Measurements from ENCODE around the gene OTOA. TPM values are rescaled to one million over a fixed set of nuclear protein-coding genes. Genes with fewer than 3 reads are reported as not detected.

Gene OTOA
- total and polyA plus RNA-seq, 2 of the 8 experiments (the other 6 are each of a cell fraction or from before 2014, with no cell fraction given), result 0.06 to 0.32 TPM

DNA sequence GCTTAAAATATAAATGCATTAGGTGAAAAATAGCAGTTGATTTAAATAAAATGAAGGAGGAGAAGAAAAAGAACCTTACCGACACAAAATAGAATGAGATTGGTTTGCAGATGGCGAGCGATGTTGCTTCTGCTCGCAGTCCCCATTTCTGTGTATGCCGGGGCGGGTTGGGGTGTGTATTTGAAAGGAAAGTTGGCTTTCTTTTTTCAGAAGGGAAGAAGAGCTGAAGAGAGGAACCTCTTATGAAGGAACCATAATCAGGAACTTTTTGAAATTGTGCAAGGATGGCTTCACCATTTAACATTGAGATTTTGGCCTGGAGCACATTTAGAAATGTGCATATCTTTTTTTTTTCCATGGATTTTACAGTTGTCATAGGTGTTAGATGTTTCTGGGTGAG is 11.3 kb upstream of the OTOA start, which contains the start of gene IGSF6:
IGSF6 (minus strand) TSS at position 156 of the 400 bp plus-strand sequence; CDS start at position 146, 10 bp downstream.
- H2AK5ac ChIP-seq (ENCODE audit: low read depth, low read length), result no peak within 1 kb of the TSS
- no peak for DNase-seq (ENCODE audit: low read depth in 1 of 2, low spot score in 2 of 2)
- TF ChIP-seq BRCA1 (IDR thresholded peaks at IDR 0.05; ENCODE audit: low read depth, low read length) (no peak), SP4 (IDR thresholded peaks at IDR 0.05; ENCODE audit: low read length) (no peak), KDM5A (IDR thresholded peaks at IDR 0.05; ENCODE audit: low read length) (no peak), TAF7 (optimal IDR thresholded peaks at IDR 0.05; ENCODE audit: borderline replicate concordance, low read depth, low read length) (no peak), POLR2AphosphoS5 (IDR thresholded peaks at IDR 0.05; ENCODE audit: low read depth, low read length) (no peak), TCF12 (IDR thresholded peaks at IDR 0.05; ENCODE audit: low read depth, low read length) (no peak), ASH2L (IDR thresholded peaks at IDR 0.05; ENCODE audit: low read length) (no peak), HDAC2 (IDR thresholded peaks at IDR 0.05; ENCODE audit: borderline replicate concordance in 1 of 2, low read depth in 2 of 2, low read length in 2 of 2) (no peak), EP300 (IDR thresholded peaks at IDR 0.05; ENCODE audit: borderline replicate concordance in 1 of 2, low read depth in 2 of 2, low read length in 2 of 2) (no peak), SRF (IDR thresholded peaks at IDR 0.05; ENCODE audit: low read depth, low read length) (no peak), GTF2F1 (IDR thresholded peaks at IDR 0.05; ENCODE audit: borderline replicate concordance, low read depth, low read length) (no peak), RXRA (IDR thresholded peaks at IDR 0.05; ENCODE audit: insufficient read depth, low read depth, low read length) (no peak)
- TF ChIP-seq, protein P1, sequence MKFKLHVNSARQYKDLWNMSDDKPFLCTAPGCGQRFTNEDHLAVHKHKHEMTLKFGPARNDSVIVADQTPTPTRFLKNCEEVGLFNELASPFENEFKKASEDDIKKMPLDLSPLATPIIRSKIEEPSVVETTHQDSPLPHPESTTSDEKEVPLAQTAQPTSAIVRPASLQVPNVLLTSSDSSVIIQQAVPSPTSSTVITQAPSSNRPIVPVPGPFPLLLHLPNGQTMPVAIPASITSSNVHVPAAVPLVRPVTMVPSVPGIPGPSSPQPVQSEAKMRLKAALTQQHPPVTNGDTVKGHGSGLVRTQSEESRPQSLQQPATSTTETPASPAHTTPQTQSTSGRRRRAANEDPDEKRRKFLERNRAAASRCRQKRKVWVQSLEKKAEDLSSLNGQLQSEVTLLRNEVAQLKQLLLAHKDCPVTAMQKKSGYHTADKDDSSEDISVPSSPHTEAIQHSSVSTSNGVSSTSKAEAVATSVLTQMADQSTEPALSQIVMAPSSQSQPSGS (IDR thresholded peaks at IDR 0.05; ENCODE audit: low read length), result no peak

More for the DNA sequence above, 11.3 kb upstream of the OTOA start, which contains the start of gene IGSF6:
- Histone ChIP-seq H2BK15ac (ENCODE audit: low read length) (no peak within 1 kb of the TSS), H3K56ac (replicated peaks; ENCODE audit: insufficient read length, low read depth, low read length) (no peak within 1 kb of the TSS), H3K4ac (replicated peaks; ENCODE audit: insufficient read length, low read depth, low read length) (no peak within 1 kb of the TSS), H3K23me2 (ENCODE audit: low read depth, low read length) (no peaks in the 10 kb centered on the region), H4K91ac (replicated peaks; ENCODE audit: insufficient read length, low read length) (no peak within 1 kb of the TSS), H3K36me3 (ENCODE audit: control insufficient read depth in 2 of 4, insufficient read depth in 4 of 4, low read length in 3 of 4) (peaks cover 0 to 4% (median under 1%) of the 10 kb centered on the region in 4 experiments; a peak in 3 of 8 replicates), H3K9ac (replicated peaks in 1 of 4; ENCODE audit: extremely low read depth in 1 of 4, low read depth in 3 of 4, low read length in 3 of 4) (no peak within 1 kb of the TSS), H3K4me2 (ENCODE audit: insufficient read depth in 1 of 2, low read depth in 2 of 2, low read length in 2 of 2) (no peak within 1 kb of the TSS), H3K9me3 (ENCODE audit: insufficient read depth in 2 of 2, low read depth in 1 of 2, low read length in 1 of 2) (no peaks in the 10 kb centered on the region), H2BK12ac (ENCODE audit: low read depth, low read length) (no peak within 1 kb of the TSS), H3K4me1 (replicated peaks in 1 of 4; ENCODE audit: control insufficient read depth in 3 of 4, insufficient read depth in 4 of 4, low read length in 3 of 4) (no peaks in the 10 kb centered on the region), H3K27ac (ENCODE audit: low read depth, low read length) (no peak within 1 kb of the TSS), H4K8ac (ENCODE audit: extremely low read depth, insufficient read depth, low read length) (no peak within 1 kb of the TSS), H2BK20ac (ENCODE audit: low read length) (no peak within 1 kb of the TSS), H2AFZ (ENCODE audit: low read length) (no peak within 1 kb of the TSS), H3K23ac (ENCODE audit: insufficient read length) (no peak within 1 kb of the TSS), H3K14ac (ENCODE audit: insufficient read length) (no peak within 1 kb of the TSS), H3K27me3 (replicated peaks in 1 of 4; ENCODE audit: control insufficient read depth in 3 of 4, extremely low read depth in 1 of 4, insufficient read depth in 3 of 4, low read length in 3 of 4) (no peaks in the 10 kb centered on the region), H2BK5ac (ENCODE audit: low read depth, low read length) (no peak within 1 kb of the TSS), H3K4me3 (ENCODE audit: extremely low read depth in 1 of 4, insufficient read depth in 2 of 4, low read depth in 3 of 4, low read length in 4 of 4) (no peak within 1 kb of the TSS), H4K20me1 (replicated peaks in 1 of 2; ENCODE audit: control insufficient read depth in 1 of 2, insufficient read depth in 2 of 2, low read length in 2 of 2) (peaks cover 0 to 3% of the 10 kb centered on the region in 2 experiments), H4K5ac (ENCODE audit: insufficient read length, low read depth, low read length) (no peak within 1 kb of the TSS), H3K79me2 (ENCODE audit: control insufficient read depth in 1 of 2, insufficient read depth in 2 of 2, low read length in 2 of 2) (peaks cover 0 to 6% of the 10 kb centered on the region in 2 experiments; a peak in 1 of 4 replicates), H3K79me1 (ENCODE audit: low read depth, low read length) (no peaks in the 10 kb centered on the region; the same call in 1 of the 2 replicates), H3K18ac (ENCODE audit: extremely low read depth, low read length) (no peak within 1 kb of the TSS), H2BK120ac (replicated peaks; ENCODE audit: low read depth, low read length) (no peak within 1 kb of the TSS)
- CTCF ChIA-PET (ENCODE audit: partially characterized antibody), result interaction anchor here (0.7 kb wide), 1 partner anchor 23 kb away, joined by 3 read pairs; no protein-coding TSS in a partner anchor
- FAIRE-seq, result no peak
- 94% methylated on average over 6 of the region's 6 CpGs; no CpG with 5 or more reads in 1 of the 2 experiments for WGBS, 2 experiments (ENCODE audit: extremely low coverage in 1 of 2, insufficient coverage in 1 of 2, insufficient read length in 1 of 2, insufficient replicate concordance in 2 of 2, low coverage in 1 of 2, low lambda C conversion rate in 2 of 2, missing lambda C conversion rate in 1 of 2)
- POLR2A ChIA-PET (ENCODE audit: partially characterized antibody), result interaction anchor here (0.6 kb wide), 1 partner anchor 45 kb away, joined by 5 read pairs; no protein-coding TSS in a partner anchor

Data from H1 (cell line).